Mesenchymal stem cell (in vitro differentiated cells and primary cell): Measurements from ENCODE around the gene PTPRG.
A peak's percentile ranks its signal among the peaks of the same experiment; 100 is the strongest.

ENCODE experiments used
- DNase-seq: peaks from one replicate; pipeline ENCODE4 v3.0.0-alpha.2; 2013
- H2AFZ ChIP-seq: one replicate; pipeline ENCODE4 v1.6.1; 2013; ENCODE audit warnings: low read depth, mild to moderate bottlenecking, control low read depth, inconsistent platforms, low read length, moderate library complexity
- H2AK5ac ChIP-seq: 2 replicates; pipeline ENCODE4 v1.6.1; 2013; ENCODE audit warnings: low read length, moderate library complexity, mild to moderate bottlenecking, inconsistent platforms; ENCODE audit not compliant: severe bottlenecking
- H2BK120ac ChIP-seq: one replicate; pipeline ENCODE4 v1.6.1; 2013; ENCODE audit warnings: low read depth, mild to moderate bottlenecking, inconsistent platforms, low read length, moderate library complexity
- H2BK12ac ChIP-seq, 2 experiments: one replicate each; pipeline ENCODE4 v1.6.1; 2013; ENCODE audit warnings: inconsistent platforms in 2 of 2, low read length in 2 of 2, mild to moderate bottlenecking in 2 of 2, moderate library complexity in 2 of 2, control low read depth in 1 of 2
- H2BK15ac ChIP-seq: one replicate; pipeline ENCODE4 v1.6.1; 2013; ENCODE audit warnings: mild to moderate bottlenecking, low read depth, inconsistent platforms; ENCODE audit not compliant: poor library complexity, severe bottlenecking
- H2BK5ac ChIP-seq: 2 replicates; pipeline ENCODE4 v1.6.1; 2013; ENCODE audit warnings: low read depth, mild to moderate bottlenecking, low read length, control low read depth, inconsistent platforms; ENCODE audit not compliant: poor library complexity, severe bottlenecking
- H3K14ac ChIP-seq, 2 experiments: one replicate each; pipeline ENCODE4 v1.6.1; 2013; ENCODE audit warnings: inconsistent platforms in 2 of 2, low read length in 2 of 2, control low read depth in 1 of 2, mild to moderate bottlenecking in 1 of 2, moderate library complexity in 1 of 2
- H3K18ac ChIP-seq, 2 experiments: one replicate each; pipeline ENCODE4 v1.6.1; 2013; ENCODE audit warnings: inconsistent platforms in 2 of 2, low read length in 2 of 2, control low read depth in 1 of 2, low read depth in 1 of 2, mild to moderate bottlenecking in 1 of 2
- H3K23ac ChIP-seq, 2 experiments: one replicate each; pipeline ENCODE4 v1.6.1; 2013; ENCODE audit warnings: inconsistent platforms in 2 of 2, low read length in 2 of 2, mild to moderate bottlenecking in 2 of 2, moderate library complexity in 2 of 2, control low read depth in 1 of 2
- H3K27ac ChIP-seq: 2 replicates; pipeline ENCODE4 v1.5.1; 2013; ENCODE audit warnings: mild to moderate bottlenecking, moderate library complexity, low read length, control low read depth, inconsistent platforms; ENCODE audit not compliant: poor library complexity, severe bottlenecking
- H3K27me3 ChIP-seq, 2 experiments: 2 replicates each; pipeline versions ENCODE4 v1.6.1 to v1.7.0; 2013; ENCODE audit warnings: low read length in 2 of 2, mild to moderate bottlenecking in 2 of 2, moderate library complexity in 2 of 2, control low read depth in 1 of 2, inconsistent platforms in 1 of 2; ENCODE audit not compliant: control insufficient read depth in 1 of 2, insufficient read depth in 1 of 2
- H3K36me3 ChIP-seq, 2 experiments: 2 replicates each; pipeline versions ENCODE4 v1.6.1 to v1.7.0; 2013; ENCODE audit warnings: low read length in 2 of 2, control low read depth in 1 of 2, inconsistent platforms in 1 of 2, low read depth in 1 of 2, mild to moderate bottlenecking in 1 of 2; ENCODE audit not compliant: insufficient read depth in 2 of 2, control insufficient read depth in 1 of 2
- H3K4ac ChIP-seq, 2 experiments: one replicate each; pipeline ENCODE4 v1.6.1; 2013; ENCODE audit warnings: inconsistent platforms in 2 of 2, low read length in 2 of 2, mild to moderate bottlenecking in 2 of 2, moderate library complexity in 2 of 2, control low read depth in 1 of 2, low read depth in 1 of 2
- H3K4me1 ChIP-seq: 2 replicates; pipeline ENCODE4 v1.6.1; 2013; ENCODE audit warnings: low read depth, low read length, control low read depth; ENCODE audit not compliant: control insufficient read depth, insufficient read depth
- H3K4me2 ChIP-seq: 2 replicates; pipeline ENCODE4 v1.6.1; 2013; ENCODE audit warnings: low read length, mild to moderate bottlenecking, inconsistent platforms; ENCODE audit not compliant: poor library complexity, severe bottlenecking
- H3K4me3 ChIP-seq, 2 experiments: 2 replicates each; pipeline versions ENCODE4 v1.5.1 to v1.7.0; 2013; ENCODE audit warnings: low read length in 2 of 2, mild to moderate bottlenecking in 2 of 2, control low read depth in 1 of 2, low read depth in 1 of 2; ENCODE audit not compliant: insufficient read depth in 1 of 2
- H3K79me1 ChIP-seq: replicated peaks from 2 replicates; pipeline ENCODE4 v1.6.1; 2013; ENCODE audit warnings: mild to moderate bottlenecking, control low read depth, low read length, inconsistent platforms; ENCODE audit not compliant: poor library complexity, severe bottlenecking
- H3K9ac ChIP-seq: 2 replicates; pipeline ENCODE4 v1.7.0; 2013; ENCODE audit warnings: mild to moderate bottlenecking, low read length, moderate library complexity
- H3K9me3 ChIP-seq: 2 replicates; pipeline ENCODE4 v1.7.0; 2013; ENCODE audit warnings: mild to moderate bottlenecking, low read length; ENCODE audit not compliant: control insufficient read depth
- H4K8ac ChIP-seq: one replicate; pipeline ENCODE4 v1.6.1; 2013; ENCODE audit warnings: inconsistent platforms, mild to moderate bottlenecking, low read length, moderate library complexity
- H4K91ac ChIP-seq: one replicate; pipeline ENCODE4 v1.6.1; 2013; ENCODE audit warnings: mild to moderate bottlenecking, low read length, inconsistent platforms
- WGBS: methylation state at CpG from one replicate; pipeline ENCODE4 v1.1.7; 2013; ENCODE audit warnings: mixed read lengths; 5-methylcytosine and 5-hydroxymethylcytosine counted together

The PTPRG gene

GRCh38 chr3:61638741-61639140 lies 77.4 kb downstream of the PTPRG start:
- Histone ChIP-seq H2BK15ac (no peak overlapping the region), H3K14ac (no peak overlapping the region), H2AK5ac (no peak overlapping the region), H2BK120ac (no peak overlapping the region), H4K91ac (no peak overlapping the region), H3K4me1 (peaks cover 1% of the 10 kb centered on the region), H3K27ac (no peak overlapping the region), H2BK12ac (no peak overlapping the region), H3K27me3 (no peaks in the 10 kb centered on the region), H3K18ac (no peak overlapping the region), H3K4me3 (no peak overlapping the region), H3K4me2 (no peak overlapping the region), H3K9ac (peak overlapping the region; percentile 82), H3K9me3 (no peaks in the 10 kb centered on the region), H2BK5ac (no peak overlapping the region), H4K8ac (no peak overlapping the region), H3K23ac (no peak overlapping the region), H3K4ac (no peak overlapping the region), H2AFZ (no peak overlapping the region), H3K36me3 (no peaks in the 10 kb centered on the region), H3K79me1 (peaks cover 16% of the 10 kb centered on the region)
- DNase-seq, result no peak
- no CpG with 5 or more reads among the region's 1 CpG for WGBS

- H2BK5ac ChIP-seq, result no peak overlapping the region
- no peak overlapping the region for H2BK12ac ChIP-seq
- no peak overlapping the region for H3K27ac ChIP-seq
- H3K14ac ChIP-seq, result no peak overlapping the region
- H3K9ac ChIP-seq, result no peak overlapping the region
- H3K4ac ChIP-seq, result no peak overlapping the region
- no peak overlapping the region for H3K4me3 ChIP-seq
- H3K18ac ChIP-seq, result no peak overlapping the region
- peaks cover 1% of the 10 kb centered on the region for H3K4me1 ChIP-seq
- no peak for DNase-seq
- H3K23ac ChIP-seq, result no peak overlapping the region
- H3K79me1 ChIP-seq, result peaks cover 14% of the 10 kb centered on the region
- peaks cover 4% of the 10 kb centered on the region for H3K9me3 ChIP-seq
- no peak overlapping the region for H2AK5ac ChIP-seq
- no peak overlapping the region for H2AFZ ChIP-seq
- H3K36me3 ChIP-seq, result no peaks in the 10 kb centered on the region
- no peak overlapping the region for H2BK15ac ChIP-seq
- WGBS, result 90% methylated on average over 2 of the region's 2 CpGs
- no peak overlapping the region for H4K8ac ChIP-seq
- H4K91ac ChIP-seq, result no peak overlapping the region
- H3K4me2 ChIP-seq, result no peak overlapping the region
- H2BK120ac ChIP-seq, result no peak overlapping the region
- H3K27me3 ChIP-seq, result no peaks in the 10 kb centered on the region
These were observed 78.6 kb downstream of the PTPRG start for GRCh38 chr3:61639991-61640390.

- no peak overlapping the region for H2BK12ac ChIP-seq
- no peak overlapping the region for H2AFZ ChIP-seq
- no peak overlapping the region for H3K4ac ChIP-seq
- H3K79me1 ChIP-seq, result peaks cover 27% of the 10 kb centered on the region
- H3K9ac ChIP-seq, result no peak overlapping the region
- H3K27me3 ChIP-seq, result no peaks in the 10 kb centered on the region
- no peak overlapping the region for H2BK120ac ChIP-seq
- no peak overlapping the region for H3K18ac ChIP-seq
- no peak overlapping the region for H3K23ac ChIP-seq
- no peak overlapping the region for H4K91ac ChIP-seq
- no peak overlapping the region for H3K14ac ChIP-seq
- no peak overlapping the region for H2BK15ac ChIP-seq
- no peak overlapping the region for H4K8ac ChIP-seq
- no peaks in the 10 kb centered on the region for H3K36me3 ChIP-seq
- DNase-seq, result no peak
- H3K4me3 ChIP-seq, result no peak overlapping the region
- no peak overlapping the region for H3K4me2 ChIP-seq
- WGBS, result 100% methylated on average over 1 of the region's 2 CpGs
- H3K9me3 ChIP-seq, result peaks cover 12% of the 10 kb centered on the region
- peaks cover 1% of the 10 kb centered on the region for H3K4me1 ChIP-seq
- no peak overlapping the region for H3K27ac ChIP-seq
- H2AK5ac ChIP-seq, result no peak overlapping the region
- no peak overlapping the region for H2BK5ac ChIP-seq
These were observed 83.8 kb downstream of the PTPRG start for GRCh38 chr3:61645148-61645547.

- no peaks in the 10 kb centered on the region for H3K36me3 ChIP-seq
- no peak overlapping the region for H3K4ac ChIP-seq
- H3K79me1 ChIP-seq, result peaks cover 26% of the 10 kb centered on the region
- DNase-seq, result no peak
- H2AFZ ChIP-seq, result no peak overlapping the region
- no peak overlapping the region for H2BK5ac ChIP-seq
- no peaks in the 10 kb centered on the region for H3K27me3 ChIP-seq
- H4K8ac ChIP-seq, result no peak overlapping the region
- H4K91ac ChIP-seq, result no peak overlapping the region
- no peak overlapping the region for H2BK12ac ChIP-seq
- H2BK120ac ChIP-seq, result no peak overlapping the region
- no peak overlapping the region for H3K18ac ChIP-seq
- H3K9me3 ChIP-seq, result peaks cover 12% of the 10 kb centered on the region
- H3K23ac ChIP-seq, result no peak overlapping the region
- no peak overlapping the region for H3K27ac ChIP-seq
- H2AK5ac ChIP-seq, result no peak overlapping the region
- no peak overlapping the region for H3K4me3 ChIP-seq
- no peak overlapping the region for H3K9ac ChIP-seq
- 94% methylated on average over 1 of the region's 1 CpG for WGBS
- H3K14ac ChIP-seq, result no peak overlapping the region
- H3K4me1 ChIP-seq, result peaks cover 1% of the 10 kb centered on the region
- H2BK15ac ChIP-seq, result no peak overlapping the region
- no peak overlapping the region for H3K4me2 ChIP-seq
These were observed 85.0 kb downstream of the PTPRG start for GRCh38 chr3:61646360-61646759.
